Measurements from ENCODE around the gene FAM131B. TPM values are rescaled to one million over a fixed set of nuclear protein-coding genes. Genes with fewer than 3 reads are reported as not detected.

The FAM131B gene
- total and polyA plus RNA-seq, 9 of the 15 experiments (the other 6 are each of a cell fraction or from before 2014, with no cell fraction given) = 0.03 to 0.04 TPM; not detected in 7

DNA sequence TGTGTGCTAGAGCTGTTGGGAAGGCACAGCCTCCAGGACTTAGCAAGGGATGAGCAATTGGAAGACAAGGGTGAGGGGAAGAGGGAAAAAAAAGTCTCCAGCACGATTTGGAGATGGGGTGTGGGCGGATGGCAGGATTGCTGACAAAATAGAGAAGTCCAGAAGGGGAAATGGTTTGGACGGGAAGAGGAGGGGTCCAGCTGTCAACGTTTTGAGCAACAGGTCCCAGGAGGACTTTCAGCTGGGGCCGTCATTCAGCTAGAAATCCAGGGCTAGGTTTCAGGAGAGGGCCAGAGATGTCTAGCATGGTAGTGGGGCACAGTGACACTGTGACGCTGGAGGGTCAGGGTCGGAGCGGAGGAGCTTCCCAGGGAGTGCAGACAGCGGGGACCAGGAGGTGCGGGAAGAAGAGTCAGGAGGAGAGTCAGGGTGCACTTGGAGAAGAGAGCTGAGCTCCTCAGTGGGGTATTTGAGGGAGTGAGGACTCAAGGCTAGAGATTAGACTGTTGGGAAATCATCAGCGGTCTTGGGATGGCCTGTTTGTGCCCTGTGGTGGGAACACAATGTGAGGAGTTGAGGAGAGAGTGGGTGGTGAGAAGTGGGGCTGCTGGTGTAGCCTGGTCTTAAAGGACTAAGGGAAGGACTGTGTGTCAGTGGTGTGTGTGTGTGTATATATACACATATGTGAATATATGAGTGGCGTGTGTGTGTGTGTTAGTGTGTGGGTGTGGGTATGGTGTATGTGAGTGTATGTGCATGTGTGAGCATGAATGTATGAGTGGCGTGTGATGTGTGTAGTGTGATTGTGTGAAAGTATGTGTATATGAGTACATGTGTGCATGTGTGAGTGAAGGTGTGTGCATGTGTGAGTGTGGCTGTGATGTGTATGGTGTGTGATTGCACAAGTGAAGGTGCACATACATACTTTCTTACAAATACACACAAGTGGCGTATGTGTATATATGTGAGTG lies 22.4 kb upstream of the FAM131B start (continued):
- TF ChIP-seq HDAC1 (IDR thresholded peaks at IDR 0.05) (peak in 1 of 2 experiments; percentile 33; a peak in 1 of 4 replicates), ADNP (tag; IDR thresholded peaks at IDR 0.05) (no peak), CHD2 (IDR thresholded peaks at IDR 0.05; ENCODE audit: low read depth, low read length) (no peak), FOXM1 (IDR thresholded peaks at IDR 0.05; ENCODE audit: low read depth) (no peak), FOXM1 (CRISPR knock-in tag; IDR thresholded peaks at IDR 0.05; ENCODE audit: low read depth) (peak; percentile 49; the same call in 1 of the 2 replicates), SMARCC2 (IDR thresholded peaks at IDR 0.05; ENCODE audit: low read depth) (no peak), RAD21 (CRISPR knock-in tag; conservative IDR thresholded peaks at IDR 0.05 in 1 of 2, IDR thresholded peaks at IDR 0.05 in 1 of 2) (no peak), POLR2A (conservative IDR thresholded peaks at IDR 0.05) (peak; percentile 47), CBFA2T2 (conservative IDR thresholded peaks at IDR 0.05) (no peak), FOXO4 (CRISPR knock-in tag; IDR thresholded peaks at IDR 0.05) (no peak), RBM25 (IDR thresholded peaks at IDR 0.05; ENCODE audit: low read depth, low read length, severe bottlenecking) (no peak), MTA2 (IDR thresholded peaks at IDR 0.05; ENCODE audit: low read depth) (no peak), ZFPM2 (CRISPR knock-in tag; IDR thresholded peaks at IDR 0.05) (0 out of 2 replicates have a peak, but pooled peaks have one; percentile 51), ARHGAP35 (IDR thresholded peaks at IDR 0.05; ENCODE audit: partially characterized antibody) (peak; percentile 63), MNT (conservative IDR thresholded peaks at IDR 0.05) (no peak)
- TF ChIP-seq, protein P1, sequence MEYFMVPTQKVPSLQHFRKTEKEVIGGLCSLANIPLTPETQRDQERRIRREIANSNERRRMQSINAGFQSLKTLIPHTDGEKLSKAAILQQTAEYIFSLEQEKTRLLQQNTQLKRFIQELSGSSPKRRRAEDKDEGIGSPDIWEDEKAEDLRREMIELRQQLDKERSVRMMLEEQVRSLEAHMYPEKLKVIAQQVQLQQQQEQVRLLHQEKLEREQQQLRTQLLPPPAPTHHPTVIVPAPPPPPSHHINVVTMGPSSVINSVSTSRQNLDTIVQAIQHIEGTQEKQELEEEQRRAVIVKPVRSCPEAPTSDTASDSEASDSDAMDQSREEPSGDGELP (CRISPR knock-in tag; IDR thresholded peaks at IDR 0.05; ENCODE audit: borderline replicate concordance) = peak; percentile 28; the same call in 1 of the 2 replicates
- TF ChIP-seq, protein P2, sequence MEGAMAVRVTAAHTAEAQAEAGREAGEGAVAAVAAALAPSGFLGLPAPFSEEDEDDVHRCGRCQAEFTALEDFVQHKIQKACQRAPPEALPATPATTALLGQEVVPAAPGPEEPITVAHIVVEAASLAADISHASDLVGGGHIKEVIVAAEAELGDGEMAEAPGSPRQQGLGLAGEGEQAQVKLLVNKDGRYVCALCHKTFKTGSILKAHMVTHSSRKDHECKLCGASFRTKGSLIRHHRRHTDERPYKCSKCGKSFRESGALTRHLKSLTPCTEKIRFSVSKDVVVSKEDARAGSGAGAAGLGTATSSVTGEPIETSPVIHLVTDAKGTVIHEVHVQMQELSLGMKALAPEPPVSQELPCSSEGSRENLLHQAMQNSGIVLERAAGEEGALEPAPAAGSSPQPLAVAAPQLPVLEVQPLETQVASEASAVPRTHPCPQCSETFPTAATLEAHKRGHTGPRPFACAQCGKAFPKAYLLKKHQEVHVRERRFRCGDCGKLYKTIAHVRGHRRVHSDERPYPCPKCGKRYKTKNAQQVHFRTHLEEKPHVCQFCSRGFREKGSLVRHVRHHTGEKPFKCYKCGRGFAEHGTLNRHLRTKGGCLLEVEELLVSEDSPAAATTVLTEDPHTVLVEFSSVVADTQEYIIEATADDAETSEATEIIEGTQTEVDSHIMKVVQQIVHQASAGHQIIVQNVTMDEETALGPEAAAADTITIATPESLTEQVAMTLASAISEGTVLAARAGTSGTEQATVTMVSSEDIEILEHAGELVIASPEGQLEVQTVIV (CRISPR knock-in tag; IDR thresholded peaks at IDR 0.05; ENCODE audit: borderline replicate concordance) = no peak
- TF ChIP-seq, protein P3, sequence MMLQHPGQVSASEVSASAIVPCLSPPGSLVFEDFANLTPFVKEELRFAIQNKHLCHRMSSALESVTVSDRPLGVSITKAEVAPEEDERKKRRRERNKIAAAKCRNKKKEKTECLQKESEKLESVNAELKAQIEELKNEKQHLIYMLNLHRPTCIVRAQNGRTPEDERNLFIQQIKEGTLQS (IDR thresholded peaks at IDR 0.05) = no peak
- TF ChIP-seq, protein P3 (CRISPR knock-in tag; conservative IDR thresholded peaks at IDR 0.05) = no peak
